Measurements from ENCODE around the gene DMD.

Gene DMD

GRCh38 chrX:32644476-32645245 lies 566.7 kb downstream of the DMD start:
- no peak for DNase-seq (ENCODE audit: low spot score)
- TF ChIP-seq CTCF (IDR thresholded peaks at IDR 0.05) = no peak
- no peak overlapping the region for H3K27ac ChIP-seq
- no peak overlapping the region for H3K4me3 ChIP-seq

GRCh38 chrX:32642283-32642682 lies 569.1 kb downstream of the DMD start:
- H3K27ac ChIP-seq = no peak overlapping the region
- no peak overlapping the region for H3K4me3 ChIP-seq
- no peak for DNase-seq (ENCODE audit: low spot score)
- no peak for TF ChIP-seq CTCF (IDR thresholded peaks at IDR 0.05)

- H3K4me3 ChIP-seq = no peak overlapping the region
- no peak for TF ChIP-seq CTCF (IDR thresholded peaks at IDR 0.05)
- no peak for DNase-seq (ENCODE audit: low spot score)
- no peak overlapping the region for H3K27ac ChIP-seq
Measured at GRCh38 chrX:32618154-32618553, 593.2 kb downstream of the DMD start.

GRCh38 chrX:32614707-32615106 lies 596.6 kb downstream of the DMD start:
- no peak overlapping the region for H3K27ac ChIP-seq
- no peak for TF ChIP-seq CTCF (IDR thresholded peaks at IDR 0.05)
- no peak for DNase-seq (ENCODE audit: low spot score)

GRCh38 chrX:32599156-32599555 lies 612.2 kb downstream of the DMD start:
- TF ChIP-seq CTCF (IDR thresholded peaks at IDR 0.05) = no peak
- no peak for DNase-seq (ENCODE audit: low spot score)
- no peak overlapping the region for H3K27ac ChIP-seq
- H3K4me3 ChIP-seq = no peak overlapping the region

More at GRCh38 chrX:32614707-32615106, 596.6 kb downstream of the DMD start:
- no peak overlapping the region for H3K4me3 ChIP-seq

GRCh38 chrX:32598707-32599106 lies 612.6 kb downstream of the DMD start:
- no peak overlapping the region for H3K27ac ChIP-seq
- DNase-seq (ENCODE audit: low spot score) = no peak
- H3K4me3 ChIP-seq = no peak overlapping the region
- no peak for TF ChIP-seq CTCF (IDR thresholded peaks at IDR 0.05)

- Histone ChIP-seq H3K27ac (no peak overlapping the region), H3K4me3 (no peak overlapping the region)
- no peak for DNase-seq (ENCODE audit: low spot score)
- TF ChIP-seq CTCF (IDR thresholded peaks at IDR 0.05) = no peak
Measured at GRCh38 chrX:32597777-32598176, 613.6 kb downstream of the DMD start.
